Omental fat pad (tissue), 4 donors: ENCODE data around the gene ATRX. TPM values are rescaled to one million over a fixed set of nuclear protein-coding genes. Genes with fewer than 3 reads are reported as not detected.
"Not testable (repeated sequence)": the region's sequence is repeated elsewhere in the genome, so short reads cannot be mapped to it uniquely, and the experiment has no call there.

Experiments
- ATAC-seq: fragments of 150-250 bp; one replicate; pipeline ENCODE4 v1.9.1; 2016; ENCODE audit warnings: mild to moderate bottlenecking, moderate library complexity; ENCODE audit not compliant: low FRiP score
- DNase-seq: peaks from one replicate; pipeline ENCODE4 v3.0.0-alpha.2; 2019; ENCODE audit warnings: low spot score
- CTCF ChIP-seq, 3 donors: fragments of 450-650 bp; IDR thresholded peaks; one replicate each; pipeline ENCODE4 v1.5.1; 2016 to 2017; ENCODE audit warnings: antibody characterized with exemption in 3 of 3, mild to moderate bottlenecking in 3 of 3, moderate library complexity in 2 of 3
- total RNA-seq, 4 donors: library from RNA; depleted of rRNA; stranded (reverse); fragments of >200 nt; gene quantifications; one replicate each; pipeline ENCODE4 v1.1.0, GENCODE V29; 2016

ATRX gene
- total RNA-seq, 4 donors from 2014 or later, result 62.6 to 93.6 (median 70.7) TPM

DNA sequence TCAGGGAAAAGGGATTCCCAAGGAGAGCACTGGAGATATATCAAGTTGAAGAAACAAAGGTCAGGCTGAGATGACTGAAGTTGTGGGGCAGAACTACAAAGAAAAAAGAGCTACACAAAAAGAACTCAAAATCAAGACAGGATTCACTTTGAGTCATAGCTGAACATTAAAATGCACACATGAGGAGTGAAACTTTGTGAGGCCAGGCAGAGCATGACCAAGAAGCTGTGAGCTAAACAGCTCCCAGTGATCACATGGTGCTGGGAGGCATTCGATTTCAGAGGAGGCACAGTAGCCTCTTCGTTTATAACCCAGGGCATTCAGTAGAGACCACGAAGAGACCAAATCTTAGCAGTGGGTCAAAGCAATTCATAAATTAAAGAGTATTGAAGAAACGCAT lies 145.3 kb downstream of the ATRX start:
- ATAC-seq (no peak), DNase-seq (no peak)
- TF ChIP-seq CTCF (IDR thresholded peaks at IDR 0.05), result no peak

DNA sequence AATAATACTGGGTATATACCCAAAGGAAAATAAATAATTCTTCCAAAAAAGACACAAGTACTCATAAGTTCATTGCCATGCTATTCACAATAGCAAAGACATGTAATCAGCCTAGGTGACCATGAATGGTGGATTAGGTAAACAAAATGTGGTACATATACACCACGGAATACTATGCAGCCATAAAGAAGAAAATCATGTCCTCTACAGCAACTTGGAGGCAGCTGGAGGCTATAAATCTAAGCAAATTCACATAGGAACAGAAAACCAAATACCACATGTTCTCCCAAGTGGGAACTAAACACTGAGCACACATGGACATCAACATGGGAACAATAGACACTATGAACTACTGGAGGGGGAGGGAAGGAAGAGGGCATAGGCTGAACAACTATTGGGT lies 146.2 kb downstream of the ATRX start:
- DNase-seq (no peak), ATAC-seq (no peak)
- no peak for TF ChIP-seq CTCF (IDR thresholded peaks at IDR 0.05)

GRCh38 chrX:77638397-77638796 lies 147.6 kb downstream of the ATRX start:
- DNase-seq, result no peak
- no peak for ATAC-seq
- no peak for TF ChIP-seq CTCF (IDR thresholded peaks at IDR 0.05)

DNA sequence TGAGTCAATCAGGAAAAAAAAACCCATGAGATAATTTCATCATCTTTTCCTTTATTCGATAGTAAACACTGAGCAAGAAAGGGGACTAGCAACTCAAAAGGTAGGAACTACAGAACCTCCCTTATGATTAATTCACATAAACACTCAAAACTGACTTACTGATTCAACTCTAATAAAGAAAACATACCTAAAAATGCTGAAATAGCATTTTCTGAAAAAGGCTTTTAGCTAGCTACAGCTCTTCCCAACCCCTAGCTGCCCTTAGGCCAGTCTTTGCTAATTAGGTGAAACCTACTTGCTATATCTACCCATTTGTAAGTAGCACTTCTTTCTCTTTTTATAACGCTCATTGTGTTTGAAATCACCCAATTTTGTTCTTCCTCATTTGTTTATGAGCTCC lies 150.6 kb downstream of the ATRX start:
- no peak for TF ChIP-seq CTCF (IDR thresholded peaks at IDR 0.05)
- DNase-seq (no peak), ATAC-seq (no peak)

DNA sequence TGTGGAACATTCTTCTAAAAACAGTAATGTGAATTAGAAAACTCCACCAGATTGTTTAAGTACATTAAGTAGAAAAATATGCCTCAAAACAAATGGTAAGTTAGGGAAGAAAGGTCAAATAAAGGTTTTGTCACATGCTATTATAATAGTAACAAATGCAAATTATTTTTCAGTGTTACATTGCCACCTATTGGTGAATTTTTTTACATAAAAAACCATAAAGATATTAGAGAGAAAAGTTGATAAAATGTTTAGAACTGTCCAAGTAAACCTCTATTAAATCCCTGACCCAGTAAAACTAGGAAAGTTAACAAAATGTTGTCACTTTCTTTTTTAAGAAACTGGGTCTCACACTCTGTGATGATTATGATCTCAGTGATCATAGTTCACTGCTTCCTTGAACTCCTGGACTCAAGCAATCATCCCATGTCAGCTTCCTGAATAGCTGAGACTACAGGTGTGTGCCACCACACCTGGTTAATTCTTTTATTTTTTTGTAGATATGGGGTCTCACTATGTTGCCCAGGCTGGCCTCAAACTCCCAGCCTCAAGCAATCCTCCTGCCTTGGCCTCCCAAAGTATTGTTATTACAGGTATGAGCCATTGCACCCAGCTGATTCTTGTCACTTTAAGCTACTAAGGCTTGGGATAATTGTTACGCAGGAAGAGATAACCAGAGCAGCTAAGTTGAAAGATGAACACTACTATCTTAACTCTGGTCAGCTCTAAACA lies 157.6 kb downstream of the ATRX start:
- ATAC-seq (no peak), DNase-seq (no peak)
- TF ChIP-seq CTCF (IDR thresholded peaks at IDR 0.05), result no peak

- ATAC-seq (no peak), DNase-seq (no peak)
- TF ChIP-seq CTCF (IDR thresholded peaks at IDR 0.05), result no peak
These were observed 163.3 kb downstream of the ATRX start for GRCh38 chrX:77622672-77623071.

- ATAC-seq, result no peak
- TF ChIP-seq CTCF (IDR thresholded peaks at IDR 0.05), result no peak
- DNase-seq, result no peak
These were observed 163.8 kb downstream of the ATRX start for GRCh38 chrX:77622233-77622632.

GRCh38 chrX:77621453-77621852 lies 164.6 kb downstream of the ATRX start:
- DNase-seq, ATAC-seq: not testable (repeated sequence)
